Fibroblast of villous mesenchyme (primary cell): ENCODE results near the gene FBXW12. TPM values are rescaled to one million over a fixed set of nuclear protein-coding genes. Genes with fewer than 3 reads are reported as not detected.

Experiments
- DNase-seq: peaks from one replicate; pipeline ENCODE4 v3.0.0-alpha.2; 2010; ENCODE audit warnings: low read depth
- H3K4me3 ChIP-seq: 2 replicates; pipeline ENCODE4 v1.5.1; 2011; ENCODE audit warnings: low read depth, mild to moderate bottlenecking, low read length
- total RNA-seq: library from RNA; depleted of rRNA; stranded (reverse); fragments of >200 nt; gene quantifications from 2 replicates; pipeline ENCODE4 v1.2.3, GENCODE V29; 2012
- TF ChIP-seq, protein P1 (sequence below): IDR thresholded peaks from 2 replicates; pipeline ENCODE4 v1.5.1; 2012; ENCODE audit warnings: low read depth, mild to moderate bottlenecking, low read length; ENCODE audit not compliant: insufficient read depth

Gene FBXW12
- total RNA-seq, 1 donor, result not detected

- DNase-seq, result no peak
- no peak overlapping the region for H3K4me3 ChIP-seq
- TF ChIP-seq, protein P1, sequence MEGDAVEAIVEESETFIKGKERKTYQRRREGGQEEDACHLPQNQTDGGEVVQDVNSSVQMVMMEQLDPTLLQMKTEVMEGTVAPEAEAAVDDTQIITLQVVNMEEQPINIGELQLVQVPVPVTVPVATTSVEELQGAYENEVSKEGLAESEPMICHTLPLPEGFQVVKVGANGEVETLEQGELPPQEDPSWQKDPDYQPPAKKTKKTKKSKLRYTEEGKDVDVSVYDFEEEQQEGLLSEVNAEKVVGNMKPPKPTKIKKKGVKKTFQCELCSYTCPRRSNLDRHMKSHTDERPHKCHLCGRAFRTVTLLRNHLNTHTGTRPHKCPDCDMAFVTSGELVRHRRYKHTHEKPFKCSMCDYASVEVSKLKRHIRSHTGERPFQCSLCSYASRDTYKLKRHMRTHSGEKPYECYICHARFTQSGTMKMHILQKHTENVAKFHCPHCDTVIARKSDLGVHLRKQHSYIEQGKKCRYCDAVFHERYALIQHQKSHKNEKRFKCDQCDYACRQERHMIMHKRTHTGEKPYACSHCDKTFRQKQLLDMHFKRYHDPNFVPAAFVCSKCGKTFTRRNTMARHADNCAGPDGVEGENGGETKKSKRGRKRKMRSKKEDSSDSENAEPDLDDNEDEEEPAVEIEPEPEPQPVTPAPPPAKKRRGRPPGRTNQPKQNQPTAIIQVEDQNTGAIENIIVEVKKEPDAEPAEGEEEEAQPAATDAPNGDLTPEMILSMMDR, result no peak
Measured at GRCh38 chr3:48410205-48411040, 38.4 kb downstream of the FBXW12 start.

DNA sequence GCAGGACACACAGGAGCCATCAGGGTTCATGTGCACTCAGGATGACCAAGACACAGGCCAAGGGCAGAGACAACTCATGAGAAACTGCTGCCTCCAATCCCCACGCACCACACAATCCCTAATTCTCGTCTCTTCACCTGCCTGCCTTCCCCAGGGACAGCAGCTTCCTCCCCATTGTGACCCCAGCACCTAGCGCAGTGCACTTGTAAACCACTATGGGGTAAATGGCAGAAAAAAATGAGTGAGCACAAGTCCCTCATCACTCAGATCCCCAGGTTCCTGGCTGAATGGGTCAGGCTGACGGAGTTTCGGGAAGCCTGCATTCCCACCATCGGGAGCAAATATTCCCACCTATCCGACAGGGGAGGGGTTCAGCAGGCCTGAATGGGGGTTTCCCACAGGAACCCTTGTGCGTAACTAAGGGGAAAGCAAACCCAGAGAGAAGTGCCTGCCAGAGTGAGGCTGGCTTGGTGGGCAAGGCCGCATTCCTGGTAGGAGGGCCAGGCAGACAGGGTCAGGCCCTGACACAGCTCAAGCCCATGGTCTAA, 39.1 kb downstream of the FBXW12 start:
- no peak overlapping the region for H3K4me3 ChIP-seq
- TF ChIP-seq, protein P1, result no peak
- no peak for DNase-seq

DNA sequence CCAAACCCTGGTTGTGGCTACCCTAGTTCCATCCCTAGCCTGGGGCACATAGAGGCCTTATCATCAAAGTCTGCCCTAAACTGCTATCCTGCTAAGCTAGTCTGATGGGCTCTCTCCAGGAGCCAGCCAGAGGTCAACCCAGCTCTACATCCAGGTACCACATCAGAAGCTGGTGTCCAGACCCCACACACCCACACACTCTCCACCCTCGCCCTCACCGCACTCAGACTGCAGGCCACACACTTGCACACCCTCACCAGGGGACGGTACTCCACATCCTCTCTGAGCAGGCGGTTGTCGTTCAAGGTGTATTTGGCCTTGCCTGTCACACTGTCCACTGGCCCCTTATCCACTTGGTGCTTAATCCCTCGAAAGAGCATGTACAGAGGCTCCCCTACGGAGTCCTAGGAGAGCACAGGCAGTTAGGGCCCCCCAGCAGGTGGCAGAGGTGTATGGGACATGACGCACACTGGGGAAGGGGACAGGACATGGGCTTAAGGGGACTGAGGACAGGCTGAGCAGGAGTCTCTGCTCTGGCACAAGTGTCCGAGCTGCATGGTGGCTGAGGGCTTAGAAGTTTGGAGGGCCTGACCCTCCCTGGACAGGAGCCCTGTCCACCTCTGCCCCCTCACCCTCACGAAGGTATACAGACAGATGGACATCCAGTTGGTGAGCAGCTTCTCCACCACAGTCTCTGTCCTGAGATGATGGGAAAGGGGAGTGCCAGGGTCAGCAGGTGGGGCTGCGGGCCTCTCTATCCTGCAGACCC, 39.8 kb downstream of the FBXW12 start:
- TF ChIP-seq, protein P1, result no peak
- no peak overlapping the region for H3K4me3 ChIP-seq
- DNase-seq, result no peak

DNA sequence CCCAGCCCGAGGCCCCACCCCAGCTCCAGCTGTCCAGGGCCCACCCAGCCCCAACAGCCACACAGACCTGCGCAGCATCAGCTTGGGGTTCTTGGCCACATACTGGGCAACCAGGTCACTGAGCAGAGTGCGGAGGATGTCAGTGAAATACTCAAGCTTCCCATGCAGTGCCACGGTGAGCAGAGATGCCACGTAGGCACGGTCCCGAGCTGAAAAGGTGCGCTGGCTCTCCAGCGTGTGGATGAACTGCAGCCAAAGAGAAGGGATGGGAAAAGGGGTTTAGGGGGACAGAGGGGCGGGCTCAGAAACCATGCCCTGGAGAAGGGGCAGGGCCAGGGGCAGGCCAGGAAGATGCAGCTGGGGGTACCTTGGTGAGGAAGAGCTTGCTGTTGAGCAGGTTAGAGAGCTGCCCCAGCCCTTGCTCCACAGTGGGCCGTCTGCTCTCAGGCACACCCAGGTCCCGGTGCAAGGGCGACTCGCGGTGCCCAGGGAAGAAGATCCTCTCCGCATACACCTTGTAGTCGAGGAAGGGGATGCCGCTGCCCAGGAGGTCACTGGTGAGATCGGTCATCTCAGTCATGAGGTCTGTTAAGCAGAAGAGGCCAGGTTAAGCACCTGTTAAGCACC, 40.5 kb downstream of the FBXW12 start:
- no peak for DNase-seq
- TF ChIP-seq, protein P1, result no peak

GRCh38 chr3:48413086-48413485, 41.1 kb downstream of the FBXW12 start:
- TF ChIP-seq, protein P1, result no peak
- no peak for DNase-seq

More for the DNA sequence above, 40.5 kb downstream of the FBXW12 start:
- H3K4me3 ChIP-seq, result no peak overlapping the region

DNA sequence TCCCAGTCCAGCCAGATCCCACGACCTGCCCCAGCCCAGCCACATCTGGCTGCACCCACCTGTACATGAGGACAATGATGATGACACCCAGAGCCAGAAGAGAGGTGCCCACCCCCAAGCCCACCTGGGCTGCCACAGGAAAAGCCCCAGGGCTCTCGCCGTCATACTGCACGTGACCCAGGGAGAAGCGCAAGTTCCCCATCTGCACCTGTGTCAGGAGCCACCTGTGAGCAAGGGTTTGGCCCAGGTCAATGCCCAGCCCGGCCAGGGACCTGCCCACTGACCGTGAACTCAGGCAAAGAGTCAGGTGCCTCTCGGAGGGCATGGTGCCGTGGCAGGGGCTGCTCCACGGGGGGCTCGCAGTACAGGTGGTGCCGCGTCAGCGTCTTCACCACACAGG, 41.6 kb downstream of the FBXW12 start:
- H3K4me3 ChIP-seq, result no peak overlapping the region
- TF ChIP-seq, protein P1, result no peak
- no peak for DNase-seq

More at GRCh38 chr3:48413086-48413485, 41.1 kb downstream of the FBXW12 start:
- no peak overlapping the region for H3K4me3 ChIP-seq
